A204.1 (cell line): ENCODE measurements around the gene SOAT1.

Experiments
- FAIRE-seq: peaks from 2 replicates; lab custom pipeline; 2012; peaks lifted over from hg19 to GRCh38; lab: Jason Lieb, UNC

The SOAT1 gene

DNA sequence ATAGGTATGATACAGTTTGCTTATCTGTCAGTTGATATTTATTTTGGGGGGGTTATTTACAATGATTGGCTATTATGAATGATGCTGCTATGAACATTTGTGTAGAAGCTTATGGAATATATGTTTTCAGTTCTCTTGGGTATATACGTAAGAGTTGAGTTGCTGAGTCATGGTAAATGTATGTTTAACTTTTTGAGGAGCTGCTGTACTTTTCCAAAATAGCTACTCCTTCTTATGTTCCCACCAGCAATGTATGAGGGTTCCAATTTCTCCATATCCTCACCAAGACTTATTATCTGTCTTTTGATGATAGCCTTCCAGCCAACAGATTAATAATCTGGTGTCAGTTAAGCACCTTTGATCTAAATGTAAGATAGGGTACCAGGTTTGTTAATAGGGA, 11.9 kb downstream of the SOAT1 start:
- FAIRE-seq: no peak

DNA sequence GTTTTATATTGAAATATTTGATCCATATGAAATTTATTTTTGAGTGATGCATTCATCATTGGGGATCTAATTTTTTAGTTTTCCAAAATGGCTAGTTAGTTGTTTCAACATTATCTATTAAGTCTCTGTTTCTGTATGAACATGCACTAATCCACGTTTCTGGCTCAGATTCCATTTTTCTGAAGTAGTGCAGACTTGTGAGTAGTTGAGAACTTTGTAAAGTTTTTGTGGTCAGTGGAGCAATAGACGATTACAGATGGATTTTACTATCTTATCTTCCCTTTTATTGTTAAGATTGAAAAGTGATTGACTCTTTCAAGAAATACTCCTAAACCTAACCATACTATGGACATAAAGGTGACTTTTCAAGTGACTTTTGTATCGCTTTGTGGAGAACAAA, 16.7 kb downstream of the SOAT1 start:
- no peak for FAIRE-seq

DNA sequence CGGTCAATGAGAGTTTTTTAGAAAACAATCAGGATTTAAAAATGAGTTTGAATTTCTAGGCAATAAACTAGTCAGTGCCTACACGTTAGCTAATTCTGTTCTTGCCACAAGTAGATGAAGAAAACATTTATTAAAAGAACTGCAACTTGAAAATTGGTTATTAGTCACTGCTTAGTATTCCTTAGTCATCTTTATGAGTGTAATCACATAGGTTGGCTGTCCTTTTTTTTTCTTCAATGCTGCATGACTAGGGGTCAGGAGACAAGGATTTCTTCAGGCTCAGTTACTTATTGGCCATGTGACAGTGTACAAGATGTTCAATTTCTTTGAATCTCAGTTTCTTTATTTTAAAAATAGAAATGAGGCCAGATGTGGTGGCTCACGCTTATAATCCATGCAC, 17.1 kb downstream of the SOAT1 start:
- FAIRE-seq: no peak

DNA sequence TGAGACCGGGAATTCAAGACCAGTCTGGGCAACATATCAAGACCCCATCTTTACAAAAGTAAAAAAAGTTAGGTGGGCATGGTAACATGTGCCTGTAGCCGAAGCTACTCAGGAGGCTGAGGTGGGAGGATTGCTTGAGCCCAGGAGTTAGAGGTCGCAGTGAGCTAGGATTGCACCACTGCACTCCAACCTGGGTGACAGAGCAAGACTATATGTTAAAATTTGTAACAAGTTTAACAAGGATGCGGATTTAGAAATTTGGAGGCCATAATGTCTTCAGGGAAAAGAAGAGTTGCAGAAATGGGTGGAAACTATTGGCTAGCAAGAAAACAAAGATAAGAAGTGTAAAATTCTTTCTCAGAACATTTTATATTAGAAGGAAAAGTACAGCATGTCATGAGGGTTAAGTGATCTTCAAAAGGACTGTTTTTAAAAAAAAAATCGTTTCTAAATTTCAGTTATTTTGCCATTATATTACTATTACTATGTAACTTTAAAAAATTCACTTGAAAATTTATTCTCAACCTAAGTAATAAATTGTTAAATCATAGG, 17.6 kb downstream of the SOAT1 start:
- FAIRE-seq: no peak

DNA sequence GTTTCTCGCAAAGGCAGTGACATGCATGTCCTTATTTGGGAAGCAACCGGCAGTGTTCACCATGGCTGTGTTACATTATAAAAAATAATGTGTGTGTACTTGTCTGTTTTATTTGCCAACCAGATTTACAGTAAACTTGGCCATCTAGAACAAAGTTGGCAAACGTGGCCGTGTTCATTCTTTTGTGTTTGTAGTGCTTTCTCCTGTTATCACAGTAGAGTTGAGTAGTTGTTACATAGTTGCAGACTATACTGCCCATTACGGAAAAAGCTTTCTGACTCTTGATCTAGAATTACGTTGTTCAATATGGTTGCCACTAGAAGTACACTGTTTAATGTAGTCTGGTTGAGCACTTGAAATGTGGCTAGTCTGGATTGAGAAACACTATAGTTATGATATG, 19.4 kb downstream of the SOAT1 start:
- FAIRE-seq: no peak

DNA sequence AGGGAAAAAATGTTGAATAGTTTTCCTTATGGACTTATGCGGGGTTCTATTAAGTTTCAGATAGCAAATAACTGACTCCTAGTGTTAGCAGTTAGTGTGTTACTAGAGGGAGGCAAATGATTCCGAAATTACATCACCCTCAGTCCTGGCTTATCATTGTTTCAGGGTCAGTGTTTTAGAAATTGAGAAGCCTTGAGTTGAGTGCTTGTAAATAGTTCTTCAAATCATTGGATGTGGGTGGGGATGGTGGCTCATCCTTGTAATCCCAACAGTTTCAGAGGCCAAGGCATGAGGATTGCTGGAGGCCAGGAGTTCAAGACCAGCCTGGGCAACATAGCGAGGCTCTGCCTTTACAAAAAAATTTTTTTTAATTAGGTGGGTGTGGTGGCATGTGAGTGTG, 21.3 kb downstream of the SOAT1 start:
- no peak for FAIRE-seq

DNA sequence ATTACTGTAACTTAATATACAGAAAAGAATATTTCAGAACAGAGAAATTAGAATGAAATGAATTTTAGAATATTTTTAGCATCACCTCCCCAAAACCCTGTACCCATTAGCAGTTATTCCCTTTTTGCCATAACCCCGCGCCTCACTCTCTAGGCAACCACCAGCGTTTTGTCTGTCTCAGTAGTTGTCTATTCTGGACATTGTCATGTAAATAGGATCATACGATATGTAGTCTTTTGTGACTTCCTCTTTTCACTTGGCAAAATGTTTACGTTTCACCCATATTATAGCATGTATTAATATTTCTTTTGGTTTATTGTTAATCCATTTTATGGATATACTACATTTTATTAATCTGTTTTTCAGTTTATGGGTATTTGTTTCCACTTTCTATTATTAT, 24.9 kb downstream of the SOAT1 start:
- FAIRE-seq: no peak

DNA sequence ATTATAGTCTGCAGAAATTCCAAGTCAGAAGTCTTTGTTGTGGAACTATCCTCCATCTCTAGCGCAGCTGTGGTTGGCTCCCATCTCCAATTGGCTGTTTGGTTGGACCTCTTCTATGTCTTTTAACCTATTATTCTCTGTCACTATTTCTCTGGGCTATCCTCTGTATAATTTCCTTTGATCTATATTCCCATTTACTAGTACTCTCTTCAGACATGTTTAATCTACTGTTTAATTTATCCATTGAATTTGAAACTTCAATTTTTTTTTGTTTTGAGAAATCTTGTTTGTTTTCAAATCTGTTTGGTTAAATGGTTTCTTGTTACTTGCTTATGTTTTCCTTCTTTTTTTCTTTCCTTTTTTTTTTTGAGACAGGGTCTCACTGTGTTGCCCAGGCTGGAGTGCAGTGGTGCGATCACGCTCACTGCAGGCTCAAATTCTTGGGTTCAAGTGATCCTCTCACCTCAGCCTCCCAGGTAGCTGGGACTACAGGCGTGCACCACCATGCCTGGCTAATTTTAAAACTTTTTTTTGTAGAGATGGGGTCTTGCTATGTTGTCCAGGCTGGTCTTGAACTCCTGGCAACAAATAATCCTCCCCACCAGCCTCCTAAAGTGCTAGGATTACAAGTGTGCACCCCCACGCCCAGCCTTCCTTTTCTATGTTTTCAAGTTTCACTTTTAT, 28.1 kb downstream of the SOAT1 start:
- no peak for FAIRE-seq

DNA sequence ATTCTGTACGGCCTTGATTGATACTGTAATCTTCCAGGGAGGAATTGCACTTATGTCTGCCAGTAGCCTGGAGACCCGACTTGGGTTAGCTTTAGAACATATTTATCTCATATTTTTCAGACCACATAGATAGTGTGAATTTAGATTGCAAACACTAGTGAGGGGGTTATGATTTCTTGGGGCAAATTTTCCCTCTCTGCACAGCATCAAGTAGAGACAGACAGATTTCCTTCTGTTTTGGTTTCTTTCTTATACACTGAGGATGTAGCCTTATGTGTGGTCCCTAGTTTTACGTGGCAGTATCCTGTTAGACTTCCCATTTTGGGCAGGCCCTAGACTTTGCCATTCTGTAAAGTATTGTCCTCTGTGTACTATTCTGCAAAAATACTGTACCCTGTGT, 29.0 kb downstream of the SOAT1 start:
- no peak for FAIRE-seq

DNA sequence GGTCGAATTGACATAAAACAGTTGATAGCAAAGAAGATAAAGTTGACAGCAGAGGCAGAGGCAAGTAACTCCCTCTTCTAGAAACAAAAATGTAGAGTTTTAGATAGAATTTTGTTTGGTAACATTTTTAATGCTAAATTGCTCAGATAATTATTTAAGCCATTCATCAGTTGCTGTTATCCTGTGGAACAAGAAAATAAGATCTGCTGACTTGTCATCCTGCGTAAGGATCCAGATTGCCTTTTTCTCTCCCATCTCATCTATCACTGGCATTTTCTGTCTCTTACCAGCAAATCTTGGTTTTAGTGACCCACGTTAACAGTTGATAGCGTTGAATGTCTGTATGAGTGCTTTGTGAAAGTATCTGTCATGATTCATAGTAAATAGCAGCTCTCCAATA, 29.8 kb downstream of the SOAT1 start:
- no peak for FAIRE-seq

DNA sequence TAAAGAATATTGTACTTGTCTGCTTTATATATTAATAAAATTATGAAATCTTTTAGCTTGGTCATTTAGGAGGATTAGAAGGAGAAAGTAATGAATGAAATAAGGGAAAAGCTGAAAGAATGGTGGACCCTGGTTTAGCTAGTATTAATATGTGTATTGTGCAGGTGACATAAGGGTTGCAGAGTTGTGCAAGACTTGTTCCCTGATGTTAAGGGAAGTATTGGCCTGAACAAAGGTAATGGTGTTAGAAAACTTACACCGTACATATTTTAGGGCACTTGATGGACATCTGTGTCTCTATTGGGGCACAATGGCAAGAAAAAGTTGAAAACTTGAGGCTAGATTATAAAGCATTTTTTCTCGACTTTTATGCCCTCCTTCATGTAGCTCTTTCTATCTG, 32.2 kb downstream of the SOAT1 start:
- no peak for FAIRE-seq

DNA sequence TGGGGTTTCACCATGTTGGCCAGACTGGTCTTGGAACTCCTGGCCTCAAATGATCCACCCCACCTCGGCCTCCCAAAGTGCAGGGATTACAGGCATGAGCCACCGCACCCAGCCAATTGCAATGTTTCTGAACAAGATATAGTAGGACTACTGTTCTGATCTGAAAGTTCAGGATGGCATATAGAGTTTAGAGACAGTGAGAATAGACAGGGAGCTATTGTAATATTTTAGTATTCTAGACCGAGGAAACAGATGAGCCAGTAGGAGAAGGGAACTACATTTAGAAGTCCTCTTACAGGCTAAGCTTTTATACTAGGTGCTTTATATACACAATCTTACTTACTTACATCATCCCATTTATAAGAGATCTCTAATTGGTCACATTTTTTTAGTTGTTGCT, 33.1 kb downstream of the SOAT1 start:
- FAIRE-seq: no peak

DNA sequence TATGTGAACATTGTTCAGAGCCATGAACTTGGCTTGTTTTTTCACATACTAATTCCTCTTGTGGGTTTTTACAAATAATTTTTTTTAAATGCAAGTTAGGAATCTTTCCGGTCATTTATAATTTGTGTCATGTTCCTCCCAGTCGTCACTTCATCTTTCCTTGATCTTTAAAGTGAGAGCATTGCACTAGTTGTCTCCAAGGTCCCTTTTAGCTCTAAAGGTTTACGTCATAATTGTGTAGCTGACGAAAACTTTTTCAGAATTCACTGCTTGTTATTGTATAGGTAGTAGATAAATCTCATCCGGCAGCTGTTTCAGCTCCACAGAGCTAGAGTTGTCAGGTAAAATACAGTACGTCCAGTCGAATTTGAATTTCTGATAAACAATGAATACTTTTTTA, 33.6 kb downstream of the SOAT1 start:
- FAIRE-seq: no peak

DNA sequence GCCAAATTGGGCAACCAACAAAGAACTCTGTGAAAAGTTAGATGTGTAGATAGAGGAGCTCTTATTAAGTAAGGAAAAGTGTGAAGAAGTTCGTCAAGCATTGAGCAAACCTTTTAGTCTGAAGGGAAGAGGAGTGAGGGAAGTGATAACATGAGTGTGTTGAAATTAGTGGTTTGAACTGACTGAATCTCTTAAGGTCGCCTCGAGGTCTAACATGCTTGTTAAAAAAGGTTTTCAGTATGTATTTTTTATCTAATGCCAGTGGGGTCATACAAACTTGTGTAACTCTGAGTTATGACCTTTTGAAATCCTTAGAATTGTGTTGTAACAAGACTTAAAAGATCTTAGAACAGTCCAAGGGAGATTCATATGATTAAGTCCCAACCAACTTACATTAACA, 34.1 kb downstream of the SOAT1 start:
- FAIRE-seq: no peak

DNA sequence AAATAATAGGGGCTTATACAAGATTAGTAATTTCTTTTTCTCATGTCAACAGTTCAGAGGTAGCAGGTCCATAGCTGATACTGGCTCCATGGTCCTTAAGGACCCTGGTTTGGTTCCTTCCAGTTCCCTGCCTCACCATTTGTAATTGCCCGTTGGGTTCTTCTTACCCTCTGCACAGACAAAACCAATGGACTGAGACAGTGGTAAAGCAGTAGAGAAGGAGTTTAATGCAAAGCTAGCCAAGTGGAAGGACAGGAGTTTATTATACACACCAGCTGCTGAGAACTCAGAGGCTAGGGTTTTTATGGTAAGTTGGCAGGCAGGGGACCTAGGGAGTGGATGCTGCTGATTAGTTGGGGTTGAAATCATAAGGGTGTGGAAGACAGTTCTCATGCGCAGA, 36.3 kb downstream of the SOAT1 start:
- FAIRE-seq: no peak

DNA sequence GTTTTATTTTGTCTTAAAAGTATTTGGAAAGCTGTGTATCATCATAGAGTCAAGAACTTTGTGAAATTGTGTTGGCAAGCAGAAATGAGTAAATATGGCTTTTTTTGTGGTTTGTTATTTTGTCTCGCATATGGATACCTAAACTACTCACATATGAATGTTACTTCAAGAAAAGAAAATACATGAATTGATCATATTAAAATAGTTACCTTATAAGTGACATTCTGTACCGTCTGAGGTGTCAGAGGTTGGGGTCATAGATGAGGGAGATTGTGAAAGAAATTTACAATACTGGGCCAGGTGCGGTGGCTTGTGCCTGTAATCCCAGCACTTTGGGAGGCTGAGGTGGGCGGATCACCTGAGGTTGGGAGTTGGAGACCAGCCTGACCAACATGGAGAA, 40.8 kb downstream of the SOAT1 start:
- FAIRE-seq: no peak

DNA sequence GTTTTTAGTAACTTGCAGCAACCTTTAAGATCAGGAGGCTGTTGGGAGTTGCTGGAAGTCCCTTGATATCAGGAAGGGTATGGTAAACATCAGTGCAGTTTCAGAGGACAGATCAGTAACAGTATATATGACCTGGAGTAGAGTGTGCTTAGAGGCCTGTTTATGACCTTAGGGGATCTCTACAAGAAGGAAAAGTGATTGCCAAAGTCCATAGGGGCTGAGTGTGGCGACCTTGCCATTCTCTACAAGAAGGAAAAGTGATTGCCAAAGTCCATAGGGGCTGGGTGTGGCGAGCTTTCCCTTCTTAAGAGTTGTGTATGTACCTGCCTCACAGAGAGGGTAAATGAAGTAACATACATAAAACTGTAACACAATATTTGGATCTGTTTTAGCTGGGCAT, 43.7 kb downstream of the SOAT1 start:
- FAIRE-seq: no peak

DNA sequence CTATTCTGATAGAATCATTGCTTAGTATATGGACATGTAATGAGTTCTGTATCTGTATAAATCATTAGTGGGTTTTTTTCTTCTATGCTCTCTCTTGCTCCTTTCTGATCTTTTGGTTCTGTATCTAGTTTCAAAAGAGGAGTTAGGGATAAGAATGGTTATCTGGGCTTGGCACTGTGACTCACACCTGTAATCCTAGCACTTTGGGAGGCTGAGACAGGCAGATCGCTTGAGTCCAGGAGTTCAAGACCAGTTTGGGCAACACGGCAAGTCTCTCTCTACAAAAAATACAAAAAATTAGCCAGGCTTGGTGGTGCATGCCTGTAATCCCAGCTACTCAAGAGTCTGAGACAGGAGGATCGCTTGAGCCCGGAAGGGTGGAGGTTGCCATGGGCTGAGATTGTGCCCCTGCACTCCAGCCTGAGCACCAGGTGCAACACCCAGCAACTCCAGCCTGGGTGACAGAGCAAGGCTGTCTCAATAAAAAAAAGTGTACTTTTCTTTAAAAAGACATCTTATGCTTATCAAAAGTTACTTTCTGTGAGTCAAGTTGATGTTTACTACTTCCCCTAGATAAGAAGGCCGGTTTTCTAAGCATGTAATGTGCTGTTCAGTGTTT, 44.5 kb downstream of the SOAT1 start:
- FAIRE-seq: no peak

DNA sequence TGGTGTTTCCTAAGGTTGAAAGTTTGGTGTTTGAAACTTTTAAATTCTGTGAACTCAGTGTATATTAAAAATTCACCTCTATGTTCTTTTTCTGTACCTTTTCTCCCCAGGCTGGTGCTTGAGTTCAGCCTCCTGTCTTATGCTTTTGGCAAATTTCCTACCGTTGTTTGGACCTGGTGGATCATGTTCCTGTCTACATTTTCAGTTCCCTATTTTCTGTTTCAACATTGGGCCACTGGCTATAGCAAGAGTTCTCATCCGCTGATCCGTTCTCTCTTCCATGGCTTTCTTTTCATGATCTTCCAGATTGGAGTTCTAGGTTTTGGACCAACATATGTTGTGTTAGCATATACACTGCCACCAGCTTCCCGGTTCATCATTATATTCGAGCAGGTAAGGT, 47.3 kb downstream of the SOAT1 start:
- FAIRE-seq: no peak

DNA sequence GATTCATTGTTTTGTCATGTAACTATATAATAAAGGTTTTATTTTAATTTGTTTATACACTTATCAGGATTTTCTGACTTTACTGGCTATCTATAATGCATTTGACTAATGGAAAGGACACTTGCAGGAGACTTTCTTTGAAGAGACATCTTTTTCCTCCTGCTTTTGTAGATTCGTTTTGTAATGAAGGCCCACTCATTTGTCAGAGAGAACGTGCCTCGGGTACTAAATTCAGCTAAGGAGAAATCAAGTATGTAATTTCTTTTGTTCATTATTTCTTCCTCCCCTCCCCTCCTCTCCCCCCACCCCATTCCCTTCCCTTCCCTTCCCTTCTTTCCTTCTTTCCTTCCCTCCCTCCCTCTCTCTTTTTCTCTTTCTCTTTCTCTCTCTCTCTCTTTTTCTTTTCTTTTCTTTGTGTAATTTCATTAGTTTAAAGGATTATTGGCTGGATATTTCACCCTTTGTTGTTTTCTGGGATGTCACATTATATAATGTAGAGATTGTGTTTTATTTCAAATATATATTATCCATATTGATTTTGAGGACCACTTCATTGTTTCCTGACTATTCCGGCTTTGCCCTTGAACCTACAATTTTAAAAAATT, 48.4 kb downstream of the SOAT1 start:
- FAIRE-seq: no peak

DNA sequence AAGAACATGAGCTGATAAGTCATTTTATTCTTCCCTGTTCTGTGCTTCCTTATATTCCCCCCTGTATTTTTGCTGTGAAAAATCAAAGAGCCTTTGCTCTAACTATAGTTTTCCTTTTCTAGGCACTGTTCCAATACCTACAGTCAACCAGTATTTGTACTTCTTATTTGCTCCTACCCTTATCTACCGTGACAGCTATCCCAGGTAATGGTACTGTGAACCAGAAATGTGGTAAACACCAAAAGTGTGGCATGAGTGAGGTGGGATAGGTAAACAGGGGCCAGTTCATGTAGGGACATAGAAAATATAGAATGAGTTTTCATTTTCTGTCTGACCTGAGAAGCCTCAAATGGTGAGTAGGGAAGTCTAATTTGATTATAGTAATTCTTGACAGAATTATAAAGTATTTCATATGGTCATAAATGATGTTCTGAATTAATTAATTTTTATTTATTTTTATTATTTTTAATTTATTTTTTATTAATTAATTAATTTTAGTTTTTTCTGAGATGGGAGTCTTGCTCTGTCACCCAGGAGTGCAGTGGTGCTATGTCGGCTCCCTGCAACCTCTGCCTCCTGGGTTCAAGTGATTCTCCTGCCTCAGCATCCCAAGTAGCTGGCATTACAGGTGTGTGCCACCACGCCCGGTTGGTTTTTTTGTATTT, 49.3 kb downstream of the SOAT1 start:
- FAIRE-seq: no peak

DNA sequence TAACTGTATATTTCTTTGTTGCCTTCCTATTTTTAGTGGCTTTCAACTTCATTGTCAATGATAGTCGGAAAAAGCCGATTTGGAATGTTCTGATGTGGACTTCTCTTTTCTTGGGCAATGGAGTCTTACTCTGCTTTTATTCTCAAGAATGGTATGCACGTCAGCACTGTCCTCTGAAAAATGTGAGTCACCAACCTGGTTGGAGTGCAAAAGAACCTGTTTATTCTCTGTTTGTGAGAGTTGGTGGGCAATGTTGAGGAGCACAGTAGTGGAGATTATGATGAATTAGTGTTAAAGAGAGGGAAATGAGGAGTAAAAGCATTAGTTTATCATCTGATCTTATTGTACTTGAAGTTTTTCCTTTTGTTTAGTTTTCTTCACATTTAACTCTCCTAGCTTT, 57.7 kb downstream of the SOAT1 start:
- FAIRE-seq: no peak

DNA sequence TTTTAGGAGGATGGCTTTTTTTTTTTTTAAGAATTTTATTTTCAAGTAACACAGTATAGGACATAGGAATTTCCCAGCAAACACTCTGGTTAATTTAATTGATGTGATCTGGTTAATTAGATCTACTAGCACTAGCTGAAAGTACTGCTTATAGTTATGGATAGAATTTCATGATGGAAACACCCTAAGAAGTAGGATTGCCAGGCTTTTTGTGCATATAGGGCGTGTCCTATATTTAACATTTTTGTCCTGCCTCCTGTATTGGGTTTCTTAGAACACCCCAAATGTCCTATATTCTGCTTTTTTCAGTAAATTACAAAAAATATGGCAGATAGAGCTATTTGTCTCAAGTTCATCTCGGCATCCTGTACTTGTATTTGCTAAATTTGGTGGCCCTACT, 58.6 kb downstream of the SOAT1 start:
- no peak for FAIRE-seq
